ENCODE data around the gene AGTRAP. TPM values are rescaled to one million over a fixed set of nuclear protein-coding genes. Genes with fewer than 3 reads are reported as not detected.

Gene AGTRAP
- total and polyA plus RNA-seq, 7 experiments from 2014 or later, result 28.2 to 108 (median 36.2) TPM

DNA sequence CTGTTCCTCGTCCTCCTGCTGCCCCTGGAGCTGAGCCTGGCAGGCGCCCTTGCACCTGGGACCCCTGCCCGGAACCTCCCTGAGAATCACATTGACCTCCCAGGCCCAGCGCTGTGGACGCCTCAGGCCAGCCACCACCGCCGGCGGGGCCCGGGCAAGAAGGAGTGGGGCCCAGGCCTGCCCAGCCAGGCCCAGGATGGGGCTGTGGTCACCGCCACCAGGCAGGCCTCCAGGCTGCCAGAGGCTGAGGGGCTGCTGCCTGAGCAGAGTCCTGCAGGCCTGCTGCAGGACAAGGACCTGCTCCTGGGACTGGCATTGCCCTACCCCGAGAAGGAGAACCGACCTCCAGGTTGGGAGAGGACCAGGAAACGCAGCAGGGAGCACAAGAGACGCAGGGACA lies 29.6 kb upstream of the AGTRAP start:
- Histone ChIP-seq H3K9me3 (ENCODE audit: control insufficient read depth in 2 of 3, low read length in 3 of 3) (no peaks in the 10 kb centered on the region), H3K27ac (ENCODE audit: low read depth, low read length) (no peak overlapping the region), H3K27me3 (ENCODE audit: control insufficient read depth in 2 of 2, insufficient read depth in 2 of 2, low read length in 2 of 2) (no peaks in the 10 kb centered on the region), H3K36me3 (ENCODE audit: control insufficient read depth in 2 of 3, insufficient read depth in 3 of 3, low read length in 3 of 3) (no peaks in the 10 kb centered on the region), H3K4me1 (ENCODE audit: control insufficient read depth in 2 of 2, insufficient read depth in 2 of 2, low read length in 2 of 2) (no peaks in the 10 kb centered on the region), H3K4me3 (ENCODE audit: low read length) (no peak overlapping the region)
- H3K36me3 Mint-ChIP-seq, result no peaks in the 10 kb centered on the region
- H3K4me3 Mint-ChIP-seq, result no peak overlapping the region
- H3K27ac Mint-ChIP-seq, result no peak overlapping the region
- POLR2A ChIA-PET, result no interaction called here
- peaks cover 0 to 2% (median 0%) of the 10 kb centered on the region in 11 donors for H3K9me3 Mint-ChIP-seq
- peaks cover 0 to 9% (median 7%) of the 10 kb centered on the region in 5 donors for H3K27me3 Mint-ChIP-seq
- CTCF ChIA-PET, result no interaction called here
- DNase-seq, result no peak
- intact Hi-C loops (cut with micrococcal nuclease), result no loop called here
- ATAC-seq, result no peak
- no peaks in the 10 kb centered on the region for H3K4me1 Mint-ChIP-seq

DNA sequence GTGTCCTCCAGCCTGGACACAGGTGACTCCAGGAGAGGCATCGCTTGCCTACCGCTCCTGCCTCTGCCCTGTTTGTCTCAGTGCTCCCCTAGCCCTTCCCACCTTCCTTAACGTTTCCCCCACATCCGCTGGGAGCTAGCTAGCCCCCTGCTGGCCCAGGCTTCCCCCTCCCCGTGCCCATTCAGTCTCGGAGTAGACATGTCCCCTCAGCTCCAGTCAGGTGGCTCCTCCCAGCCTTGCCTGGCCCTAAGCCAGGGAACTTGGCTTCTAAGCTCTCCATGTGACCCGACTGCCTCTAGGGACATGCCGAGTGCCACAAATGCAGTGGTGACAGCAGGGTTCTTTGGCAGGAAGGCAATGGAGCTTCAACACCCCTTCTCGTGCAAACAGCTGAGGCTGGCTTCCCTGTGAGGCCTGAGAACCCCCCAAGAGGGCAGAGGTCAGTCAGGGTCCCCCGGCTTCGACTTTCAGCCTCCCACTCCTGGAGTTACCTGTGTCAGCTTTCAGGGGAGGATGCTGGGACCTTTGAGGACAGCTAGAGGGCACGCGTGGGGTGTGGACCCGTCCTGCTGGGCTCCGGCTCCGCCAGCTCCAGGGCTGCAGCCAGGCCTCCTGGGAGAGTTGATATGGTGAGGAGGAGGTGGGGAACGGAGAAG lies 28.2 kb upstream of the AGTRAP start:
- CTCF ChIA-PET, result interaction anchor here (0.7 kb wide), 1 partner anchor 10 kb away, joined by 5 read pairs; no protein-coding TSS in a partner anchor
- no peak for ATAC-seq
- intact Hi-C loops (cut with micrococcal nuclease), result no loop called here
- no peaks in the 10 kb centered on the region for H3K36me3 ChIP-seq (ENCODE audit: control insufficient read depth in 2 of 3, insufficient read depth in 3 of 3, low read length in 3 of 3)
- Mint-ChIP-seq H3K4me3 (no peak overlapping the region), H3K4me1 (no peaks in the 10 kb centered on the region), H3K27ac (no peak overlapping the region), H3K27me3 (peaks cover 0 to 9% (median 7%) of the 10 kb centered on the region in 5 donors), H3K9me3 (peaks cover 0 to 2% (median 0%) of the 10 kb centered on the region in 11 donors), H3K36me3 (no peaks in the 10 kb centered on the region)
- H3K4me3 ChIP-seq (ENCODE audit: low read length), result no peak overlapping the region
- H3K9me3 ChIP-seq (ENCODE audit: control insufficient read depth in 2 of 3, low read length in 3 of 3), result no peaks in the 10 kb centered on the region
- no peak for DNase-seq
- no peak overlapping the region for H3K27ac ChIP-seq (ENCODE audit: low read depth, low read length)
- H3K27me3 ChIP-seq (ENCODE audit: control insufficient read depth in 2 of 2, insufficient read depth in 2 of 2, low read length in 2 of 2), result no peaks in the 10 kb centered on the region
- POLR2A ChIA-PET, result interaction anchor here (0.9 kb wide), 1 partner anchor 11 kb away, joined by 6 read pairs; no protein-coding TSS in a partner anchor
- no peaks in the 10 kb centered on the region for H3K4me1 ChIP-seq (ENCODE audit: control insufficient read depth in 2 of 2, insufficient read depth in 2 of 2, low read length in 2 of 2)

DNA sequence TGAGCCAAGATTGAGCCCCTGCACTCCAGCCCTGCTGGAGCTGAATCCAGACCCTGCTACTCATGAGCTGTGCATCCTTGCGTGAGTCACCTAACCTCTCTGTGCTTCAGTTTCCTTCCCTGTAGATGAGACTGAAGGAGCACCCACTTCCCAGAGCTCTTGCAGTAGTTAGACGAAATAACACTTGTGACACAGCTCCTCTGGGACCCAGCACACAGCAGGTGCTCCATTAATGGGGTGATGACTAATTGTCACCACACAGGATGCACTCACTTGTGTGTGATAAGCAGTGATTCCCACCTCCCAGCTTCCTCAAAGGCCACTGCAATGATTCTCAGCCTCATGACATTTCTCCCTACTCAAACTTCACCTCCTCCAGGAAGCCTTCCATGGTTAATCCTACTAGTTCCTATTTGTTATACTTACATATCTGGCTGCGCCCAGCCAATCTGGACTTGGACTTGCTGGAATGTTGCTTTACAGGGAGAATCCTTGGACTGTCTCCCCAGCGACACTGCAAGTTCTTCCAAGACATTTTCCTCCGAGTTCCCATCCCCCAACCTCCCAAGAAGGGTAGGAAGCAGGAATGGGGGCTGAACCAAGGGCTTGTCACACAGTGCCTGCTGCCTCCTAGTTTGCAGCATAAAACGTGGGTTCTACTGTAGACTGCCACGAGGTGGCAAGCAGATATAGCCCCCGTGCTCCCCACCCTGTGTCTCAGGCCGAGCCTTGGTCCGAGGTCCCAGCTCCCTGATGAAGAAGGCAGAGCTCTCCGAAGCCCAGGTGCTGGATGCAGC lies 27.2 kb upstream of the AGTRAP start:
- H3K4me1 ChIP-seq (ENCODE audit: control insufficient read depth in 2 of 2, insufficient read depth in 2 of 2, low read length in 2 of 2), result no peaks in the 10 kb centered on the region
- H3K27me3 ChIP-seq (ENCODE audit: control insufficient read depth in 2 of 2, insufficient read depth in 2 of 2, low read length in 2 of 2), result no peaks in the 10 kb centered on the region
- POLR2A ChIA-PET, result interaction anchor here (0.7 kb wide), 1 partner anchor 38 kb away, joined by 3 read pairs; no protein-coding TSS in a partner anchor
- H3K4me3 Mint-ChIP-seq, result no peak overlapping the region
- ATAC-seq (peak; percentile 22), DNase-seq (no peak)
- no peaks in the 10 kb centered on the region for H3K36me3 Mint-ChIP-seq
- no peaks in the 10 kb centered on the region for H3K9me3 Mint-ChIP-seq
- peaks cover 0 to 9% (median 1%) of the 10 kb centered on the region in 5 donors for H3K27me3 Mint-ChIP-seq
- no peak overlapping the region for H3K27ac Mint-ChIP-seq
- no peaks in the 10 kb centered on the region for H3K4me1 Mint-ChIP-seq
- no peak overlapping the region for H3K27ac ChIP-seq (ENCODE audit: low read depth, low read length)
- intact Hi-C loops (cut with micrococcal nuclease), result no loop called here
- no peaks in the 10 kb centered on the region for H3K36me3 ChIP-seq (ENCODE audit: control insufficient read depth in 2 of 3, insufficient read depth in 3 of 3, low read length in 3 of 3)
- no peak overlapping the region for H3K4me3 ChIP-seq (ENCODE audit: low read length)
- no peaks in the 10 kb centered on the region for H3K9me3 ChIP-seq (ENCODE audit: control insufficient read depth in 2 of 3, low read length in 3 of 3)
- CTCF ChIA-PET, result interaction anchor here (0.7 to 1.2 kb wide), 4 partner anchors 9 to 73 kb away, joined by 3 to 6 read pairs (median 4); no protein-coding TSS in a partner anchor

DNA sequence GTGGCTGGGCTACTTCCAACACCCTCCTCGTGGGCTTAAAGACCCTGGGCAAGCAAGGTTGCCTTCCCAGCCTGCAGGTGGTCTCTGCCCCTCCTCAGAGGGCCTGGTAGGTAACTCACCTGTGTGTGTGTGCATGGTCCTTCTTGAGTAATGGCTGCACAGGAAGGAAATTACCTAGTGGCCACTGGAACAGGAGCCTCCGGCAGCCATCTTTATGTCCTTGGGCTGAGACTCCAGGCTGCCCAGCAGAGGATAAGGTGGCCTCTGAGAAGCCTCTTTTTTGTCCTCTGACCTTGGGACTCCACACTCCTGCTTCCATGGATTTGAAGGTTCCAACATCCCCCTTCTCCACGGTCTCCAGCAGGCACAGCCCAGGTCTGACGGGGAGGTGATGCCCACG lies 24.4 kb upstream of the AGTRAP start:
- Histone ChIP-seq H3K27me3 (ENCODE audit: control insufficient read depth in 2 of 2, insufficient read depth in 2 of 2, low read length in 2 of 2) (no peaks in the 10 kb centered on the region), H3K4me3 (ENCODE audit: low read length) (no peak overlapping the region), H3K9me3 (ENCODE audit: control insufficient read depth in 2 of 3, low read length in 3 of 3) (no peaks in the 10 kb centered on the region), H3K27ac (ENCODE audit: low read depth, low read length) (no peak overlapping the region), H3K36me3 (ENCODE audit: control insufficient read depth in 2 of 3, insufficient read depth in 3 of 3, low read length in 3 of 3) (no peaks in the 10 kb centered on the region), H3K4me1 (ENCODE audit: control insufficient read depth in 2 of 2, insufficient read depth in 2 of 2, low read length in 2 of 2) (no peaks in the 10 kb centered on the region)
- ChIA-PET CTCF (interaction anchor here (0.6 to 1.8 kb wide), 2 partner anchors 8 to 74 kb away, joined by 3 to 4 read pairs; no protein-coding TSS in a partner anchor), POLR2A (interaction anchor here (1.0 to 2.0 kb wide), 2 partner anchors 8 to 48 kb away, joined by 3 to 9 read pairs; partner anchors contain the start of gene FBXO6)
- Mint-ChIP-seq H3K27me3 (peaks cover 0 to 9% (median 4%) of the 10 kb centered on the region in 5 donors), H3K4me3 (no peak overlapping the region), H3K27ac (no peak overlapping the region), H3K36me3 (no peaks in the 10 kb centered on the region), H3K9me3 (no peaks in the 10 kb centered on the region), H3K4me1 (no peaks in the 10 kb centered on the region)
- intact Hi-C loops (cut with micrococcal nuclease), result loop anchor here in 1 of 2 donors (10.0 kb wide), 1 partner anchor 377 kb away; no protein-coding TSS in a partner anchor
- no peak for ATAC-seq
- DNase-seq, result no peak

DNA sequence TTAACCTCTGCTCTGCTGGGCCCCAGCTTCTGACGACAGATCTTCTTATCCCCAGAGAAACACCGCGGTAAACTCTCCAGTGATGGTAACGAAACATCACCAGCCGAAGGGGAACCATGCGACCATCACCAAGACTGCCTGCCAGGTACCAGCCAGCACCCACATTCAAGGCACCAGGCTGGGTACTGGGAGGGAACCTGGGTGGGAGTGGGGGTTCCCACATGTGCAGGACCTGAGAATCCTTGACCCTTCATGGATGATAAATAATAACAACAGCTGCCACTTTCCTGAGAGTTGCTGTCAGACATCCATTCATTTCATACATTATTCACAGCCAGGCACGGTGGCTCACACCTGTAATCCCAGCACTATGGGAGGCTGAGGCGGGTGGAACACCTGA lies 23.7 kb upstream of the AGTRAP start:
- no peaks in the 10 kb centered on the region for H3K27me3 ChIP-seq (ENCODE audit: control insufficient read depth in 2 of 2, insufficient read depth in 2 of 2, low read length in 2 of 2)
- no peaks in the 10 kb centered on the region for H3K4me1 ChIP-seq (ENCODE audit: control insufficient read depth in 2 of 2, insufficient read depth in 2 of 2, low read length in 2 of 2)
- POLR2A ChIA-PET, result no interaction called here
- DNase-seq (no peak), ATAC-seq (no peak)
- H3K4me1 Mint-ChIP-seq, result no peaks in the 10 kb centered on the region
- H3K36me3 ChIP-seq (ENCODE audit: control insufficient read depth in 2 of 3, insufficient read depth in 3 of 3, low read length in 3 of 3), result no peaks in the 10 kb centered on the region
- H3K27me3 Mint-ChIP-seq, result peaks cover 0 to 9% (median 4%) of the 10 kb centered on the region in 5 donors
- no peaks in the 10 kb centered on the region for H3K36me3 Mint-ChIP-seq
- CTCF ChIA-PET, result no interaction called here
- no peak overlapping the region for H3K27ac ChIP-seq (ENCODE audit: low read depth, low read length)
- no peaks in the 10 kb centered on the region for H3K9me3 Mint-ChIP-seq
- H3K9me3 ChIP-seq (ENCODE audit: control insufficient read depth in 2 of 3, low read length in 3 of 3), result no peaks in the 10 kb centered on the region
- no peak overlapping the region for H3K4me3 ChIP-seq (ENCODE audit: low read length)
- no peak overlapping the region for H3K27ac Mint-ChIP-seq
- no peak overlapping the region for H3K4me3 Mint-ChIP-seq
- intact Hi-C loops (cut with micrococcal nuclease), result loop anchor here in 1 of 2 donors (10.0 kb wide), 1 partner anchor 377 kb away; no protein-coding TSS in a partner anchor

DNA sequence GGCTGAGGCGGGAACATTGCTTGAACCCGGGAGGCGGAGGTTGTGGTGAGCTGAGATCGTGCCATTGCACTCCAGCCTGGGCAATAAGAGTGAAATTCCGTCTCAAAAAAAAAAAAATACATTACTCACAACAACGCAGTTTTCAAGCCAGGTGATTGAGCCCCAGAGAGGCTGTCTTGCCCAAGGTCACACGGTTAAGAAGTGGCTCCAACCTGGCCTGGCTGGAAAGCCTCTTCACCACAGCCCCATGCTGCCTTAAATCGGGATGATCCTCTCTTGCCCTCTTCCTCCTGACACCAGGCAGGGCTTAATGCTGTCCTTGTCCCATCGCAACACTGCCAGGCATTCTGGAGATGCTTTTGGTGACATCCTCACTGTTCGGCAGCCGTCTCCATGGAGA lies 22.8 kb upstream of the AGTRAP start:
- no peaks in the 10 kb centered on the region for H3K4me1 ChIP-seq (ENCODE audit: control insufficient read depth in 2 of 2, insufficient read depth in 2 of 2, low read length in 2 of 2)
- ATAC-seq, result no peak
- H3K27me3 ChIP-seq (ENCODE audit: control insufficient read depth in 2 of 2, insufficient read depth in 2 of 2, low read length in 2 of 2), result no peaks in the 10 kb centered on the region
- H3K36me3 ChIP-seq (ENCODE audit: control insufficient read depth in 2 of 3, insufficient read depth in 3 of 3, low read length in 3 of 3), result no peaks in the 10 kb centered on the region
- Mint-ChIP-seq H3K4me1 (no peaks in the 10 kb centered on the region), H3K27me3 (peaks cover 0 to 9% (median 4%) of the 10 kb centered on the region in 5 donors), H3K36me3 (no peaks in the 10 kb centered on the region), H3K9me3 (no peaks in the 10 kb centered on the region), H3K27ac (no peak overlapping the region), H3K4me3 (no peak overlapping the region)
- POLR2A ChIA-PET, result no interaction called here
- DNase-seq, result no peak
- intact Hi-C loops (cut with micrococcal nuclease), result loop anchor here in 1 of 2 donors (10.0 kb wide), 1 partner anchor 378 kb away; no protein-coding TSS in a partner anchor
- H3K9me3 ChIP-seq (ENCODE audit: control insufficient read depth in 2 of 3, low read length in 3 of 3), result no peaks in the 10 kb centered on the region
- CTCF ChIA-PET, result no interaction called here
- no peak overlapping the region for H3K27ac ChIP-seq (ENCODE audit: low read depth, low read length)
- no peak overlapping the region for H3K4me3 ChIP-seq (ENCODE audit: low read length)

All from naive thymus-derived CD4-positive, alpha-beta T cell (primary cell).